ENCODE results near the gene RARB. TPM values are rescaled to one million over a fixed set of nuclear protein-coding genes. Genes with fewer than 3 reads are reported as not detected.

RARB gene
- total and polyA plus RNA-seq, 2 of the 13 experiments (the other 11 are each of a cell fraction or from before 2014, with no cell fraction given), result 0.16 TPM; not detected in 1

DNA sequence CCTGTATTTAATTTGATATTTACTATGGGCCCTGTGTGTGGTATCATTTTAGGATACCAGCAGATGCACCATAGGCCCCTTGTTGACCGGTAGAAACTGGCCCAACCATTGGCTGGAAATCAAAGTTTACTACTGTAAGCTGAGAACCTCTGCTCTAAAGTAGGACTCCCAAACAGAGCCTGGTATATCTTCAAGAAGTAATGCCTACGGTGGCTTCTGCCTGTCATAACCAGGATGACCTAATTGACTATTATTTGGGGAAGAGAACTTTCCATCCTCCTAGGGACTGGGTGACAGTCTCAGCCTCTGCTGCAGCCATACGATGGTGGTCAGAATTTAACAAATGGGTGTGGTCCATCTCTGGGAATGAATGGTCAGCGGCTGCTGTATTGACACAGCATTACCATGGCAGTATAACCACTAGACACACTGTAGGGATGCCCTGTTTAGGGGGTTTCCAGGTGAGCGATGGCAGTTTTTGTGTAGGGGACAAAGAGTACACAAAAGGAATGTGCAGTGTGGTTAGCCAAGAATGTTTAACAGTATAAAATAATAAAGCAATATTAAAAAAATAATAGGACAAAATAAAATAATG is 37.3 kb downstream of the RARB start (continued):
- TF ChIP-seq, protein P1, sequence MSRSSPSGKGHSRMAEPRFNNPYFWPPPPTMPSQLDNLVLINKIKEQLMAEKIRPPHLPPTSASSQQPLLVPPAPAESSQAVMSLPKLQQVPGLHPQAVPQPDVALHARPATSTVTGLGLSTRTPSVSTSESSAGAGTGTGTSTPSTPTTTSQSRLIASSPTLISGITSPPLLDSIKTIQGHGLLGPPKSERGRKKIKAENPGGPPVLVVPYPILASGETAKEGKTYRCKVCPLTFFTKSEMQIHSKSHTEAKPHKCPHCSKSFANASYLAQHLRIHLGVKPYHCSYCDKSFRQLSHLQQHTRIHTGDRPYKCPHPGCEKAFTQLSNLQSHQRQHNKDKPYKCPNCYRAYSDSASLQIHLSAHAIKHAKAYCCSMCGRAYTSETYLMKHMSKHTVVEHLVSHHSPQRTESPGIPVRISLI (CRISPR knock-in tag; IDR thresholded peaks at IDR 0.05; ENCODE audit: borderline replicate concordance), result no peak
- no peak for TF ChIP-seq PTBP1 (IDR thresholded peaks at IDR 0.05; ENCODE audit: low read depth, low read length, poor library complexity, severe bottlenecking)
- TF ChIP-seq ZNF253 (CRISPR knock-in tag; IDR thresholded peaks at IDR 0.05; ENCODE audit: borderline replicate concordance), result no peak
- no peak for TF ChIP-seq ZSCAN21 (CRISPR knock-in tag; IDR thresholded peaks at IDR 0.05; ENCODE audit: borderline replicate concordance)
- TF ChIP-seq, protein P2, sequence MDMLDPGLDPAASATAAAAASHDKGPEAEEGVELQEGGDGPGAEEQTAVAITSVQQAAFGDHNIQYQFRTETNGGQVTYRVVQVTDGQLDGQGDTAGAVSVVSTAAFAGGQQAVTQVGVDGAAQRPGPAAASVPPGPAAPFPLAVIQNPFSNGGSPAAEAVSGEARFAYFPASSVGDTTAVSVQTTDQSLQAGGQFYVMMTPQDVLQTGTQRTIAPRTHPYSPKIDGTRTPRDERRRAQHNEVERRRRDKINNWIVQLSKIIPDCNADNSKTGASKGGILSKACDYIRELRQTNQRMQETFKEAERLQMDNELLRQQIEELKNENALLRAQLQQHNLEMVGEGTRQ (IDR thresholded peaks at IDR 0.05; ENCODE audit: low read depth, low read length), result no peak
- TF ChIP-seq, protein P2 (CRISPR knock-in tag; IDR thresholded peaks at IDR 0.05; ENCODE audit: borderline replicate concordance), result no peak
- TF ChIP-seq ZNF3 (CRISPR knock-in tag; IDR thresholded peaks at IDR 0.05), result no peak

DNA sequence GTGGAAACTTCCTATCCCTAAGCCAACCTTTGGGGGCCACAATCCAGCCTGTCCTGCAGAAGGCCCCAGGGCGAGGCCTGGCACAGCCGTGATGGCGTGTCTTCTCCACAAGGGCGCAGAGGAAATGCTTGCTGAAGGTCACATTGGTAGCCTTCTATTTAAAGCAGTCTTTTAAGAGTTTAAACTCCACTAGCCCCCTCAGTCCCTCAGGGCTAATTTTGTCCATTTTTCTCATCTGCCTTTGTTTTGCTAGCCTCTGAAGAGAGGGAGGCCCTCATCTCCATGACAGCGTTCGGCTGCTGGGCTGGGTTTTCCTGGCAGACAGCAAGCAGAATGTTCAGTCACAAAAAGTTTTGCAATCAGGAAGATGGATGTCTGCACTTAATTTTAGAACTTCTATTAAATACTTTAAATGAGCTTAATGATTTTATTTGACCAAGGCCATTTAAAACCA is 40.8 kb downstream of the RARB start:
- DNase-seq (ENCODE audit: low spot score) (no peak), FAIRE-seq (no peak), ATAC-seq (peak; percentile 37; the same call in 2 of the 3 replicates)
- no TSS peak for BruUV-seq (replicated peaks)
- Histone ChIP-seq H3K4me1 (ENCODE audit: insufficient read depth, low read length) (no peaks in the 10 kb centered on the region), H3K27ac (ENCODE audit: extremely low read length, insufficient read depth, low read length) (no peak overlapping the region), H3K36me3 (replicated peaks in 1 of 2; ENCODE audit: control insufficient read depth in 1 of 2, insufficient read depth in 2 of 2, low read length in 2 of 2) (no peaks in the 10 kb centered on the region), H3K27me3 (ENCODE audit: control insufficient read depth in 1 of 2, insufficient read depth in 2 of 2, low read length in 2 of 2) (no peaks in the 10 kb centered on the region), H3K4me2 (ENCODE audit: low read depth, low read length) (no peak overlapping the region), H3K9me3 (ENCODE audit: low read length) (no peaks in the 10 kb centered on the region), H4K20me1 (ENCODE audit: insufficient read depth, low read length) (no peaks in the 10 kb centered on the region), H3K9ac (ENCODE audit: insufficient read depth, low read depth, low read length) (no peak overlapping the region), H3K4me3 (replicated peaks in 1 of 3; ENCODE audit: insufficient read depth in 1 of 3, low read depth in 2 of 3, low read length in 3 of 3) (no peak overlapping the region), H2AFZ (ENCODE audit: low read length) (no peak overlapping the region), H3K79me2 (ENCODE audit: insufficient read depth, low read length) (no peaks in the 10 kb centered on the region)
- ChIA-PET POLR2A (interaction anchor here (0.7 kb wide), 1 partner anchor 550 kb away, joined by 4 read pairs; no protein-coding TSS in a partner anchor), CTCF (ENCODE audit: low intra/inter-chr PET ratio, low total read pairs) (no interaction called here)
- in situ Hi-C loops (cut with HindIII; ENCODE audit: extremely low pct_ligation_motif_present, low pct_unique_long_range_greater_than_20kb) (no loop called here), intact Hi-C loops (cut with micrococcal nuclease; ENCODE audit: unreplicated experiment) (no loop called here)
- 68% methylated on average over 6 of the region's 6 CpGs for WGBS (ENCODE audit: low lambda C conversion rate)
- TF ChIP-seq ZNF670 (CRISPR knock-in tag; IDR thresholded peaks at IDR 0.05; ENCODE audit: borderline replicate concordance), result no peak
- no peak for TF ChIP-seq ZNF180 (CRISPR knock-in tag; IDR thresholded peaks at IDR 0.05; ENCODE audit: borderline replicate concordance, low read depth)
- TF ChIP-seq PHF20 (CRISPR knock-in tag; IDR thresholded peaks at IDR 0.05), result no peak
- TF ChIP-seq, protein P3, sequence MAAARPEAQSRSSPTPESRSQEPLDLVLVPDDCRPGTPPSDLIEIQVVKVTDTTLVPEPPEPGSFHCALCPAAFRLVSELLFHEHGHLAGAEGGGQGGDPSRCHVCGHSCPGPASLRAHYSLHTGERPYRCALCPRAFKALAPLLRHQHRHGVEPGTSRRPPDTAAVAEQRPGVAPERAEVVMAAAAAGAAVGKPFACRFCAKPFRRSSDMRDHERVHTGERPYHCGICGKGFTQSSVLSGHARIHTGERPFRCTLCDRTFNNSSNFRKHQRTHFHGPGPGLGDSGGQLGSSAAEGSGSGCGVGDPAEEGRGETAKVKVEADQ (CRISPR knock-in tag; IDR thresholded peaks at IDR 0.05; ENCODE audit: borderline replicate concordance), result no peak
- TF ChIP-seq SP140L (CRISPR knock-in tag; IDR thresholded peaks at IDR 0.05; ENCODE audit: borderline replicate concordance), result no peak
- no peak for TF ChIP-seq ZKSCAN5 (CRISPR knock-in tag; IDR thresholded peaks at IDR 0.05)
- TF ChIP-seq NFIB (CRISPR knock-in tag; IDR thresholded peaks at IDR 0.05; ENCODE audit: borderline replicate concordance), result no peak
- no peak for TF ChIP-seq ZBTB3 (CRISPR knock-in tag; IDR thresholded peaks at IDR 0.05; ENCODE audit: borderline replicate concordance, low read depth)
- no peak for TF ChIP-seq TBX2 (CRISPR knock-in tag; IDR thresholded peaks at IDR 0.05; ENCODE audit: borderline replicate concordance)
- TF ChIP-seq, protein P4, sequence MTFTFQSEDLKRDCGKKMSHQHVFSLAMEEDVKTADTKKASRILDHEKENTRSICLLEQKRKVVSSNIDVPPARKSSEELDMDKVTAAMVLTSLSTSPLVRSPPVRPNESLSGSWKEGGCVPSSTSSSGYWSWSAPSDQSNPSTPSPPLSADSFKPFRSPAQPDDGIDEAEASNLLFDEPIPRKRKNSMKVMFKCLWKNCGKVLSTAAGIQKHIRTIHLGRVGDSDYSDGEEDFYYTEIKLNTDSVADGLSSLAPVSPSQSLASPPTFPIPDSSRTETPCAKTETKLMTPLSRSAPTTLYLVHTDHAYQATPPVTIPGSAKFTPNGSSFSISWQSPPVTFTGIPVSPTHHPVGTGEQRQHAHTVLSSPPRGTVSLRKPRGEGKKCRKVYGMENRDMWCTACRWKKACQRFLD (CRISPR knock-in tag; IDR thresholded peaks at IDR 0.05; ENCODE audit: borderline replicate concordance), result no peak

Data from HepG2 (cell line).